Measurements from ENCODE around the gene KDM1B.

The KDM1B gene

GRCh38 chr6:18264923-18265377 lies 109.7 kb downstream of the KDM1B start (continued):
- TF ChIP-seq ZBTB44 (tag by site-specific recombination; IDR thresholded peaks at IDR 0.05) (no peak), ZNF530 (tag by site-specific recombination; IDR thresholded peaks at IDR 0.05; ENCODE audit: low read depth) (no peak), HOXC10 (CRISPR knock-in tag; IDR thresholded peaks at IDR 0.05) (no peak), ZNF174 (tag by site-specific recombination; IDR thresholded peaks at IDR 0.05) (no peak), ZNF157 (tag by site-specific recombination; IDR thresholded peaks at IDR 0.05) (no peak), ZNF248 (tag by site-specific recombination; IDR thresholded peaks at IDR 0.05) (no peak), SP2 (tag by site-specific recombination; IDR thresholded peaks at IDR 0.05) (no peak), ZNF544 (tag by site-specific recombination; IDR thresholded peaks at IDR 0.05) (no peak), ZNF184 (tag by site-specific recombination; IDR thresholded peaks at IDR 0.05) (no peak), PATZ1 (tag by site-specific recombination; IDR thresholded peaks at IDR 0.05) (no peak), BCL6B (tag by site-specific recombination; IDR thresholded peaks at IDR 0.05) (no peak), ZBTB1 (tag by site-specific recombination; IDR thresholded peaks at IDR 0.05) (no peak), ZNF140 (tag by site-specific recombination; IDR thresholded peaks at IDR 0.05) (no peak), BCL11A (tag by site-specific recombination; IDR thresholded peaks at IDR 0.05; ENCODE audit: low read depth) (no peak)

- Histone ChIP-seq H3K9me3 (ENCODE audit: control insufficient read depth, insufficient read depth, low read depth, low read length) (no peaks in the 10 kb centered on the region), H3K27ac (ENCODE audit: extremely low read depth, low read depth, low read length) (no peak overlapping the region), H3K36me3 (ENCODE audit: control insufficient read depth in 2 of 2, insufficient read depth in 1 of 2, low read length in 2 of 2) (peaks cover 0 to 19% of the 10 kb centered on the region in 2 experiments; a peak in 1 of 3 replicates), H3K4me3 (ENCODE audit: low read depth, low read length) (no peak overlapping the region), H3K4me1 (ENCODE audit: control insufficient read depth, insufficient read depth, low read length) (peaks cover 15% of the 10 kb centered on the region; the same call in 1 of the 2 replicates)
- ChIA-PET POLR2A (no interaction called here), CTCF (interaction anchor here (0.6 to 0.9 kb wide), 2 partner anchors 9 to 1434 kb away, joined by 4 read pairs; no protein-coding TSS in a partner anchor)
- TF ChIP-seq ZNF510 (tag by site-specific recombination; IDR thresholded peaks at IDR 0.05; ENCODE audit: insufficient replicate concordance), result no peak
- no peak for TF ChIP-seq ZNF132 (tag by site-specific recombination; IDR thresholded peaks at IDR 0.05; ENCODE audit: borderline replicate concordance)
- 0 out of 2 replicates have a peak, but pooled peaks have one; percentile 1 for TF ChIP-seq ZNF610 (tag by site-specific recombination; IDR thresholded peaks at IDR 0.05; ENCODE audit: borderline replicate concordance)
- peak; percentile 83 for TF ChIP-seq SETDB1 (IDR thresholded peaks at IDR 0.05; ENCODE audit: insufficient read length, low read length)
- no peak for TF ChIP-seq KLF1 (tag by site-specific recombination; IDR thresholded peaks at IDR 0.05)
Measured at GRCh38 chr6:18265787-18266522, 110.7 kb downstream of the KDM1B start.
